Ishikawa (cell line): ENCODE measurements around the gene CDKN2A.

Source experiments
- EGR1 ChIP-seq: IDR thresholded peaks from 2 replicates; pipeline ENCODE4 v1.6.1; 2012
- EP300 ChIP-seq: IDR thresholded peaks from 2 replicates; pipeline ENCODE4 v1.6.1; 2012; ENCODE audit warnings: borderline replicate concordance
- MAX ChIP-seq: IDR thresholded peaks from 2 replicates; pipeline ENCODE4 v1.6.1; 2012
- NFIC ChIP-seq: IDR thresholded peaks from 2 replicates; pipeline ENCODE4 v1.6.1; 2012
- REST ChIP-seq: IDR thresholded peaks from 2 replicates; pipeline ENCODE4 v1.6.1; 2012; ENCODE audit warnings: low read depth, mild to moderate bottlenecking
- TAF1 ChIP-seq: IDR thresholded peaks from 2 replicates; pipeline ENCODE4 v1.6.1; 2012; ENCODE audit warnings: low read depth, mild to moderate bottlenecking
- TCF12 ChIP-seq: IDR thresholded peaks from 2 replicates; pipeline ENCODE4 v1.6.1; 2012; ENCODE audit warnings: low read depth
- USF1 ChIP-seq: IDR thresholded peaks from 2 replicates; pipeline ENCODE4 v1.6.1; 2012
- YY1 ChIP-seq: IDR thresholded peaks from 2 replicates; pipeline ENCODE4 v1.6.1; 2012; ENCODE audit warnings: low read depth
- ZBTB7A ChIP-seq: IDR thresholded peaks from 2 replicates; pipeline ENCODE4 v1.6.1; 2012; ENCODE audit warnings: low read depth

DNA sequence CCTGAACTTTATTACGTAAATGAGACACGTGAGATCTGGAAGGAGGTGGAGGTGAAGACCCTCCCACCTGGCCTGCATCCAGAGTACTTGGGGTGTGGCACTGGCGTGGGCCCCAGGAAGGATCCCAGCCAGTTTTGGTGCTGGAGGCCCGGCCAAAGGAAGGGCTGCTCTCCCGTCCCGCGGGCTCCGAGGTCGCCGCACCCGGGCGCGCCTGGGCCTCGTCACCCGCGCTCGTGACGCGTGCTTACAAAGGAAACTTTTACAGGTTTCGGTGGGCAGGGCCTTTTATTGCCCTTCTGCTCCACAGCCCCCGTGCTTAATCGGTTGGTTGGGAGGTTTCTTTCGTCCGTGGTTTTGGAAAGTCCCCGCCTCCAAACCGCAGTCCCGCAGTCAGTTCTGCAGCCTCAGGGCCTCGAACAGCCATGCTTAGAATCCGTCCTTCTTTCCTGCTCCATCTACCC lies 29.2 kb downstream of the CDKN2A start:
- TF ChIP-seq TCF12: no peak
- peak; percentile 70 for TF ChIP-seq USF1
- TF ChIP-seq MAX: peak; percentile 45; the same call in 1 of the 2 replicates
- no peak for TF ChIP-seq YY1
- TF ChIP-seq NFIC: peak; percentile 80
- TF ChIP-seq EP300: no peak
- TF ChIP-seq TAF1: peak; percentile 30; the same call in 1 of the 2 replicates
- TF ChIP-seq ZBTB7A: no peak
- no peak for TF ChIP-seq EGR1
- no peak for TF ChIP-seq REST
